Mesodermal cell (in vitro differentiated cells): Measurements from ENCODE around the gene SEC16A.

Source experiments
- H3K27ac ChIP-seq: 2 replicates; pipeline ENCODE4 v1.7.0; 2013; ENCODE audit warnings: mild to moderate bottlenecking, low read depth, low read length, moderate library complexity; ENCODE audit not compliant: severe bottlenecking
- H3K36me3 ChIP-seq: 2 replicates; pipeline ENCODE4 v1.7.1; 2013; ENCODE audit warnings: mild to moderate bottlenecking, low read length, moderate library complexity; ENCODE audit not compliant: control insufficient read depth, insufficient read depth
- H3K4me1 ChIP-seq: one replicate; pipeline ENCODE4 v1.7.1; 2013; ENCODE audit warnings: mild to moderate bottlenecking, low read length; ENCODE audit not compliant: insufficient read depth, control insufficient read depth, poor library complexity, severe bottlenecking
- H3K4me3 ChIP-seq: 2 replicates; pipeline ENCODE4 v1.7.0; 2013; ENCODE audit warnings: low read length, control low read depth, mild to moderate bottlenecking; ENCODE audit not compliant: insufficient read depth, poor library complexity, severe bottlenecking; ENCODE audit errors: extremely low read depth
- H3K9me3 ChIP-seq: 2 replicates; pipeline ENCODE4 v1.7.1; 2013; ENCODE audit warnings: mild to moderate bottlenecking, low read length, moderate library complexity; ENCODE audit not compliant: control insufficient read depth
- WGBS, 2 experiments: methylation state at CpG; one replicate each; pipeline ENCODE4 v1.1.5; 2013; ENCODE audit warnings: missing lambda C conversion rate in 2 of 2; ENCODE audit not compliant: insufficient coverage in 2 of 2; 5-methylcytosine and 5-hydroxymethylcytosine counted together

SEC16A gene

GRCh38 chr9:136392538-136393449 is 90.0 kb downstream of the SEC16A start:
- no peak overlapping the region for H3K4me3 ChIP-seq
- peaks cover 97% of the 10 kb centered on the region for H3K36me3 ChIP-seq
- H3K4me1 ChIP-seq, result no peaks in the 10 kb centered on the region
- H3K9me3 ChIP-seq, result no peaks in the 10 kb centered on the region
- 93 to 94% methylated on average over 16 to 20 of the region's 21 CpGs for WGBS, 2 experiments
- no peak overlapping the region for H3K27ac ChIP-seq

GRCh38 chr9:136391737-136392537 is 90.9 kb downstream of the SEC16A start:
- Histone ChIP-seq H3K36me3 (peaks cover 99% of the 10 kb centered on the region), H3K27ac (no peak overlapping the region), H3K9me3 (no peaks in the 10 kb centered on the region), H3K4me1 (no peaks in the 10 kb centered on the region), H3K4me3 (no peak overlapping the region)
- WGBS, 2 experiments, result 95 to 96% methylated on average over 24 to 27 of the region's 28 CpGs
